Stimulated activated CD4-positive, alpha-beta T cell treated with anti-CD3 and anti-CD28 coated beads, Interleukin-15, amount 100 ng/mL, for 1 hour (primary cell): ENCODE data around the gene MED14.

Experiments used
- DNase-seq, 2 donors: peaks; one replicate each; pipeline ENCODE4 v3.0.0-alpha.2; 2020; ENCODE audit warnings: low read depth in 1 of 2, low spot score in 1 of 2

The MED14 gene

GRCh38 chrX:40663880-40664630, 71.3 kb downstream of the MED14 start:
- DNase-seq, result no peak

DNA sequence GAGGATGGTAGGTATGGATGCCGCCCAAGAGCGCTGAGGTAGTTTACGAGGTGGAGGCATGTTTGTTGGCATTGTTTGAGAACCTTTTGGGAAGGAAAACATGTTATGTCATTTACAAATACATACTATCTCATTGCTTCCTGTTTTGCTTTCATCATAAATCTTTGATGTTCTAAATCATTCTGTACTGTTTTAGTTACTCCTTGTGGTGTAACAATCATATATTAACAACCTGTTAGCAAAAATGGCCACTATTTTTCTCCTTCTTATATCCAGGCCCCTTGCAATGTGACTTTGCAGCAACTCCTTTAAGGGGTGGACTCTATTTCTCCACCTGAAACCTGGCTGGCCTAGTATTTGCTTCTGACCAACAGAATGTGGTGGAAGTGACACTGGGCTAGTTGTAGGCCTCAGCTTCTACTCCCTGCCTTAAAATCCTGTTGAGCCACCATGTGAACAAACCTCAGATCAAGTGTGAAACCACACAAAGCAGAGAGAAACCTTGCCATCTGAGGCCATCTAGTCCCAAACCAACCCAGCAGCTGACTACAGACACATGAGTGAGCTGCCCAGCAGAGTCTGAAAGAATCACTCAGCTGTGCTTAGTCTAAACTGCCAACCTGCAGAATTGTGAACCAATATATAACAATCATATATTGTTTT, 72.1 kb downstream of the MED14 start:
- DNase-seq, result no peak

GRCh38 chrX:40661489-40661888, 73.9 kb downstream of the MED14 start:
- no peak for DNase-seq

DNA sequence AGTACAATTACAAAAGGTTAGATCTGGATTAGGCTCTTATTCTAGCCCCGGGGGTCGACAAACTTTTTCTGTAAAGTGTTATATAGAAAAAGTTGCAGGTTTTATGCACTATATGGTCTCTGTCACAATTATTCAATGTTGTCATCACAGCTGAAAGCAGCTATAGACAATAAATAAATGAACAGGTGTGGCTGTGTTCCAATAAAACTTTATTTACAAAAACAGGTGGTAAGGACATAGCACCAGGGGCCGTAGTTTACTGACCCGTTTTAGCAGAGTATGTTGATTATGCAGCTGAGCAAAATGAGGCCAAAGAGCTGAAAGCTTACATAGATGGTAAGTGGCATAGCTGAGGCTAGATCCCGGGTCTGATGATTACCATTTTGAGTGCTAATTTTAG, 75.0 kb downstream of the MED14 start:
- no peak for DNase-seq

- no peak for DNase-seq
These were observed 81.8 kb downstream of the MED14 start for GRCh38 chrX:40653535-40653934.

DNA sequence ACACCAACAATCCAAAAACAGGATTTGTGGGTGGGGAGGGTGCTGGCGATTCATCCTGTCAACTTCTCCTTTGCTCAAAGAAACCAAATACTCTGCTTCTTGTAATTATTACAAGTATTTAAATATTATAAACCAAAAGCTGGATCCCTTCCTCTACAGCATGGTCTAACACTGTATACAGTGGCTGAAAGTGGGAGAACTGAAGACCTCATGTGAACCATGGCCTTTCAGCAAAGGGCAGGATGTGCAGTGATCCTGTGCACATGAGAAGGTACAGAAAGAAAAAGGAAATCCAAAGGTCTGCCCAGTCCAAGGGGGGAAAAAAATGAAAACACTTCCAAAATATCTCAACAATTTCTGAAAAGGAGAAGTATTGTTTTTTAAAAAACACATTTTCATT, 82.7 kb downstream of the MED14 start:
- DNase-seq, result no peak

DNA sequence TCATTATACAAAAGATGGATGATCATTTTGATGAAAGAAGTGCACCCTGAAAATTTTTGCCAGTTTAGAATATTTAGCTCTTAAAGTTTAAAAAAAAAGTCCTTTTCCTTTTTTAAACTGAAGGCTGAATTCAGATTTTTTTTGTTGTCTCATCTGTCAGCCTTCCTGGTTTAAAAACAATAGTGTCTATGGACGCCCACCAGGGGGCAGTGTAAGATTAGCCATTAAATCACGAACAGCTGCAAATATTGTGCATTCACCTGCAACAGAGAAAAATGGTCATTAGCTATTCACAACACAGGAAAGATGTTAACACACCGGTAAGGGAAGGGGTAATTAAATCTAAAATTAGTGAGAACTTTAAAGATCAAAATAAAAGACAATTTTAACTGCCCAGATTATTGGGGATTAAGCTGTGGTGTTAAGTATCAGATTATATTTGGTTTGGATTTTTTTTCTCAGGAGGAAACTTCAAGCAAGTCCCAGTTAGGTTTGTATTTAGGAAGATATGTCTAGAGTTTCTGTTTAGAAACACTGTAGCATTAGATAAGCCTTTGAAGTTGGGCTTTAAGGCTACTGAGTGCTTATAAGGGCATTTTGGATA, 83.6 kb downstream of the MED14 start:
- DNase-seq, result peak; percentile 28 to 32

- peak; percentile 82 to 85 for DNase-seq
These were observed 87.8 kb downstream of the MED14 start, which contains the start of gene CXorf38 for GRCh38 chrX:40647307-40648197. TSS of gene CXorf38 (minus strand) at chrX:40647561. CDS start at chrX:40647520, 41 bp downstream.

DNA sequence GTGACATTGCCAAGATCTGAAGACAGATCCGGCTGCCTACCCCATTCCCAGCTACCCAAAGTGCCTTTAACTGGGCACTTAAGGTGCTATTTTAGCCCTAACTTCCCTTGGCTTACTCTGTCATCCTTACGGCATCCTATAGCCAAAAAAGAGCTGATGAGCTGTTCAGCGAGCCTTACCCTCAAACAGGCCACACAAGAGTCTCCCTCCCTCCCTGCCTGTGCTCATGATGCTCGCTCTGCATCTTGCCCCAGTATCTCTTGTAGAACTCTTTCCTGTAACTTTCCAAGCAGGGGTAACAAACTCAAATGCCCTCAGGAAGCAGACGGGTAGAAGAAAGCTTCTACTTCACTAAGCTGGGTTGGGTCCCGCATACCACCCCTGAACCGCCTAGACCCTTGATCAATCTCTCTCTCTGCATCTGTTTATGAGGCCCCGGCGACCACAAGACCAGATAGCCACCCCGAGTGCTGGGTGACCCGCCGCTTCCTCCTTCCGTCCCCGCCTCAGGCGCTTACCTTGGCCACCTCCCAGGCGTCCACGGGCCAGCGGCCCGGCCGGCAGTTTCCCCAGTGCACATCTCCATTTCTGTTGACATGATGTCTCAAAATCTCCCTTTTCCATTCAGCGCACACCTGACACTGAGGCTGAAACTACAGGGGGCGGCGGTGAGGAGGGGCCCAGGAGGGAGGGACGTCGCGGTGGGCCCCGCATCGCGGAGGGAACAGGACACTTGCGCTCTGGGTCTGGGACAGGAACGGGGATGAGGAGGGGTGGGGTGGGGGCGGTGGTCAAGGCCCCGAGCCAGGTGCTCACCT, 88.6 kb downstream of the MED14 start:
- DNase-seq, result no peak

- no peak for DNase-seq
These were observed 90.5 kb downstream of the MED14 start for GRCh38 chrX:40644821-40645358.

GRCh38 chrX:40644176-40644575, 91.2 kb downstream of the MED14 start:
- DNase-seq, result no peak

DNA sequence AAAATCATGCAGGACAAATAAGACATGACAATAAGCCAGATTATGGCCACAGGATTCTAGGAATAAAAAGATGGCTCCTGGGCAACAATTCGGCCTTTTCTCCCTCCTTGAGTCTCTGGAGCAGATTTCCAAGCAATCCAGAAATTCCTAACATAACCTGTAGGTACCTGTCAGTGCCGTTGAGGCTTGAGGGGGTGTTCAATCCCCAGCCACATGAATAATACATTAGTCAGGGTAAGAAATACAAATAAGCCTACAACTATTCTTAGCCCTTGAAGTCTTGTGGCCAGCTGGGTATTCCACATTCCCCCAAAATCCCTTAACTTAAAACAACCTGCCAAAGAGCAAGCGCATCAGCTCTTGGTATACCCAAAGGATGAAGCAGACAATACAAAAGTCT, 97.7 kb downstream of the MED14 start:
- no peak for DNase-seq

GRCh38 chrX:40632199-40632598, 103.1 kb downstream of the MED14 start:
- no peak for DNase-seq

GRCh38 chrX:40628506-40628905, 106.8 kb downstream of the MED14 start:
- DNase-seq, result no peak

DNA sequence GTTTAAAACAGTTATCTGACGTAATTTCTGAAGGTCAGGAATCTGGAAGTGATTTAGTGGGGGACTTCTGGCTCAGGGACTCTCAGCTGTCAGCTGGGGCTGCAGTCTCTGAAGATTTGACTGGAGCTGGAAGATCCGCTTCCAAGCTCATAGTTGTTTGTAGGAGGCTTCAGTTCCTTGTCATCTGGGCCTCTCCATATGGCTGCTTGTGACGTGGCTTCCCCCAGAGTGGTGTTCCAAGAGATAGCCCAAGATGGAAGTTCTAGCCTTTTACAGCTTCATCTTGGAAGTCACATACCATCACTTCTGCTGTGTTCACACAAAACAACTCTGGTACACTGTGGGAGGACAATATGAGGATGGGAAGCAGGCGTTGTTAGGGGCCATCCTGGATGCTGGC, 110.0 kb downstream of the MED14 start:
- no peak for DNase-seq

DNA sequence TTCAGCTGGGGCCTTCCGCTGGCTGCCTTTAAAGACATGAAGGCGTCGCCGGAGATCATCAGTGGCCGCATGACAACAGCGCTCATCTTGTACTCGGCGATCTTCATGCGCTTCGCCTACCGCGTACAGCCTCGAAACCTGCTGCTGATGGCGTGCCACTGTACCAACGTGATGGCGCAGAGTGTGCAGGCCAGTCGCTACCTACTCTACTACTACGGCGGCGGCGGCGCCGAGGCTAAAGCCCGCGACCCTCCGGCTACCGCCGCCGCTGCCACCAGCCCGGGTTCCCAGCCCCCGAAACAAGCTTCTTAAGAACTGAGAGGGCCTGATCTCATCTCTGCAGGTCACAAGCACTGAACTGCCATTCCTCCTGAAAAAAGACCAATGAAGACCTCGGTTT, 111.7 kb downstream of the MED14 start:
- no peak for DNase-seq

GRCh38 chrX:40623139-40623536, 112.2 kb downstream of the MED14 start, which contains the start of gene MPC1L:
TSS of gene MPC1L (plus strand) at chrX:40623428. CDS start at chrX:40623566, 138 bp downstream.
- no peak for DNase-seq

DNA sequence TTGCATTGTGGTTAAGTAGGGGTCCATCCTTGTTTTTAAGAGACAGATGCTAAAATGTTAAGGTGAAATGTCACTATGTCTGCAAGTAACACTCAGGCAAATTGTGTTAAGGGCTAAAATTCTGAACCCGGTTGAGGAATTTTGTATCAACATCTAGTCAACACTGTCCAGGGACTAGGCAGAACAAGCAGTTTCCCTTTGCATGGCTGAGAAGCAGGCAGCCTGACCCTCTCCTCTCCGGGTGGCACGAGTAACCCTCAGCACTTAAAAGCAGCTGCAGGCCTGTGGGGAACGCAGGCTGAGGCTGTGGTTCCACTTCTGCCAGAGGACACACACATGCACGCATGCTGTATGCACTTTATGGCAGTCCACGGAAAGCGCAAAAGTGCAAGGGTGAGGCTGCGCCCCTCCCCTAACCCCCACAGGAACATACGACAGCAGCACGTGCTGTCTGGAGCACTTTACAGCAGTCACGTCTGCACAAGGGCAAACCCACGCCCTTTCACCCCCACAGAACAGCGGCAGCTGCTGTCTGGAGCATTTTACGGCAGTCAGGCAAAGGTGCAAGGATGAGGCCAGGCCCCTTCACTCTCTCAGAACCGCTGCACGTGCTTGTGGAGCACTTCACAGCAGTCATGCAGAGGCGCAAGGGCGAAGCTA, 112.7 kb downstream of the MED14 start:
- DNase-seq, result no peak

DNA sequence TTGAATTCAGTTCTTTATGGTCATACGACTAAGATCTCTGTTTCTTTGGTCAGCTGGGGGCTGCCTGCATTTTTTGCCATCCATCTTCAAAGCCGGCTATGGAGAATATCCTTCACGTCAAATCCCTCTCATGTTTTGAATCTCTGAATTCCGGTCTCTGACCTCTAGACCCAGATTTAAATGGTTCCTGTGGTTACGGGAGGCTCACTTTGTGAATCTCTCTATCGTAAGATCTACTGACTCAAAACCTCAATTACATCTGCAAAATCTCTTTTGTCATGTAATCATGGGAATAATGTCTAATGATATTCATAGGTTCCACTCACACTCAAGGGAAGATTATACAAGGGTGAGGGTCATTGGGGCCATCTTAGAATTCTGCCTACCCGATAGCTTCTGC, 117.8 kb downstream of the MED14 start:
- no peak for DNase-seq

DNA sequence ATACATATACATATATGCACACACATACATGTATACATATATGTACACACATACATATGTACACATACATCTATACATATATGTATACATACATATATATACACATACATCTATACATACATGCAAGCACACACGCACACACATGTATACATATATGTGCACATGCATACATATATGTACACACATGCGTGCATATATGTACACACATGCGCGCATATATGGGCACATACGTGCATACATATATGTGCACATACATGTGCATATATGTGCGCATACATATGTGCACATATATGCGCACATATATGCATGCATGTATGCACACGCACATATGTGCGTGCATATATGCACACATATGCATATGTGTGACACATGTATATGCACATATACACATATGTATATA, 119.4 kb downstream of the MED14 start:
- DNase-seq, result no peak
